Measurements from ENCODE around the gene MRM1. TPM values are rescaled to one million over a fixed set of nuclear protein-coding genes. Genes with fewer than 3 reads are reported as not detected.

MRM1 gene
- 14.8 TPM for total RNA-seq

DNA sequence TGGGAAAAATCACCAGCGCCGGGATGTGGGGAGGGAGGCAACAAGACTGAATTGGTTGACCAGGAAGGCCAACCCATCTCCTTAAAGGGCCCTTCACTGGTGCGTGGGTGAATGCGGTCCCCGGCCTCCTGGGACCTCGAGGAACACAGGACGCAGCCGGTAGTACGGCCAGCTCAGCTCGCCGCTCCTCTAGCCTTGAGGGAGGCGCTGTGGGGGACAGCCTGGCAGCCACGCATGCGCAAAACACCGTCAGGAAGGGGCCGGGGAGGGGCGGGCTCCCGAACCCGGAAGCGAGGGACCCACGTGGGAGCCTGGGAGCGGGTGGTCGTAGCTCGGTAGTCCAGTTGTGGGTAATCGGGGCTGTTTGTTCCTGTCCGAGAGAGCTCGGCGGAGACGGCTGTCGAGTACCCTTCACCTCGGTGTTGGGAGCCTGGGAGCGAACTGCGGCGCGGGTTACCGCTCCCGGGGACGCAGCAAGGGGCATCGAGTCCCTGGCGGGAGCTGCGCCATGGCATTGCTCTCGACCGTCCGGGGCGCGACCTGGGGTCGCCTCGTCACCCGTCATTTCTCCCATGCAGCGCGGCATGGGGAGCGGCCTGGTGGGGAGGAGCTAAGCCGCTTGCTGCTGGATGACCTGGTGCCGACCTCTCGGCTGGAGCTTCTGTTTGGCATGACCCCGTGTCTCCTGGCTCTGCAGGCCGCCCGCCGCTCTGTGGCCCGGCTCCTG lies at the start of gene MRM1:
Gene MRM1, plus strand, starts transcription at position 281 of the 727 bp plus-strand sequence. Its CDS starts 228 bp downstream, at position 509.
- DNase-seq (ENCODE audit: low read depth in 2 of 3, low spot score in 2 of 3): peak; percentile 70 to 92 (median 91)

- no peak for DNase-seq (ENCODE audit: low read depth in 2 of 3, low spot score in 2 of 3)
These were observed 47.9 kb upstream of the MRM1 start for GRCh38 chr17:36553459-36553858.

GRCh38 chr17:36566081-36566480 lies 35.3 kb upstream of the MRM1 start:
- no peak for DNase-seq (ENCODE audit: low read depth in 2 of 3, low spot score in 2 of 3)

DNA sequence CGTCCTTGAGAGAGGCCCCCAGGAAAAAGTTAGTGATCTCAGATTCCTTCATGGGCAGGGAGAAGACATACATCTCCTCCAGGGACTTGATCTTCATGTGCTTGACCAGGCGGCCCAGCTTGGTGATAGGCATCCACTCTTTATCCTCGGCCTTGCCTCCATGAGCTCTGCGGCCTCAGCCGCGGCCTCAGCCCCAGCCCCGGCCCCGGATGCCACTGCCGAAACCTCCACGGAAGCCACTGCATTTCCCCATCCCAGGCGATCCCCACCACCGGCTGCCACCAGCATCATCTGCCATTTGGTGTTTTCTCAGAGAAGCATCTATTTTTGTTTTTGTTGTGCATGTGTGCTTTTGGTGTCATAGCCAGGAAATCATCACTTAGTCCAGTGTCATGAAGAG lies 26.4 kb upstream of the MRM1 start:
- DNase-seq (ENCODE audit: low read depth in 2 of 3, low spot score in 2 of 3): no peak

GRCh38 chr17:36576793-36577192 lies 24.6 kb upstream of the MRM1 start:
- no peak for DNase-seq (ENCODE audit: low read depth in 2 of 3, low spot score in 2 of 3)

DNA sequence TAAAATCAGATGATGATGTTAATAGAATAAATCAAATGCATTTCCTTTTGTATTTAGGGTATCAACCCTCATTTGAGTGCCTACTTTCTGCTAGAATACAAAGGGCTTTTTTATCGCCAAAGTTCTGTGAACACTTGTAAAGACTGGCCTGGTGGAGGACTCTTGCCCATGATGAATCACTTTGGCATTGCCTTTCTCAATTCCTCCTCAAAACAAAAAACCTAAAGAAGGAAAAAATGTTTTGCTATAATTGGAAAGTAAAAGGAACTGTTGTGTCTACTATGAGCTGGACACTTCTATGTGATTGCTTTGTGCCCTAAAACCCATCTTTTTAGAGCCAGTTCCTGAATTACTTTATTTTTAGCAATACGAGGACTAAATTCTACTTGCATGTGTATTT lies 22.7 kb upstream of the MRM1 start:
- no peak for DNase-seq (ENCODE audit: low read depth in 2 of 3, low spot score in 2 of 3)

- no peak for DNase-seq (ENCODE audit: low read depth in 2 of 3, low spot score in 2 of 3)
These were observed 17.6 kb upstream of the MRM1 start for GRCh38 chr17:36583787-36584186.

DNA sequence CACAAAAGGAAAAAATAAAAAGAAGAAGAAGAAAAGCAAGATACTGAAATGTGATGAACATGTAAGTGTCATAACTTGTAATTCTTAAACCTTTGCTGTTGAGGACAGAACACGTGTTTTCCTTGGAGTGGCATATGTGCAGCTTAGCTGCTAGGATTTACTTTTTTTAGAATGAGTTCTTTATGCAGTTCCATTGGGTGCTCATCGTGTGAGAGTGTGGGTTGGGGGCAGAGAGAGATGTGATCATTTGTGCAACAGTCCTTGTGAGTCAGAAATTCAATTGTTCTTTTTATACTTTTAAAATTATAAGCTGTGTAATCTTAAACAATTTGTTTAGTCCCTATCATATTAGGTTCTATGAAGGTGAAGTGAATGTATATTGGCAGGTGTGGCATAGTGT lies 15.2 kb upstream of the MRM1 start:
- no peak for DNase-seq (ENCODE audit: low read depth in 2 of 3, low spot score in 2 of 3)

DNA sequence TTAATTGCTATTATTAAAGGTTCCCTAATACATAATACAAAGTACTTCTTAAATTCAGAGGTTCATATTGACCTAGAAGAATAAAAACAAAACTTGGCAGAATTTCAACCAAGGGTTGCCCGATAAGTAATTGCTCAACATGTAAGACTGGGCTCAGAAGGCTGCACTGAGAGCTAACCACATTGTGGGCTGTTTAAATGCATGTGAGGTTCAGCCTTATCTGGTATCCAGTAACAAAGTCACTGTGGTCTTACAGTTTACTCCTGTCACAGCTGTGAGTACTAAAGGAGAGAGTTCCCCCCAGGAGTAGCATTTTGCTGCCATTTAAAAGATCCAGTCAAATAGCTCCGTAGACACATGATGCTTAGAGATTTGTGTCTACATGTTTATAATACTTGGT lies 11.3 kb upstream of the MRM1 start:
- DNase-seq (ENCODE audit: low read depth in 2 of 3, low spot score in 2 of 3): peak in 2 of 3 donors; percentile 58 to 78

DNA sequence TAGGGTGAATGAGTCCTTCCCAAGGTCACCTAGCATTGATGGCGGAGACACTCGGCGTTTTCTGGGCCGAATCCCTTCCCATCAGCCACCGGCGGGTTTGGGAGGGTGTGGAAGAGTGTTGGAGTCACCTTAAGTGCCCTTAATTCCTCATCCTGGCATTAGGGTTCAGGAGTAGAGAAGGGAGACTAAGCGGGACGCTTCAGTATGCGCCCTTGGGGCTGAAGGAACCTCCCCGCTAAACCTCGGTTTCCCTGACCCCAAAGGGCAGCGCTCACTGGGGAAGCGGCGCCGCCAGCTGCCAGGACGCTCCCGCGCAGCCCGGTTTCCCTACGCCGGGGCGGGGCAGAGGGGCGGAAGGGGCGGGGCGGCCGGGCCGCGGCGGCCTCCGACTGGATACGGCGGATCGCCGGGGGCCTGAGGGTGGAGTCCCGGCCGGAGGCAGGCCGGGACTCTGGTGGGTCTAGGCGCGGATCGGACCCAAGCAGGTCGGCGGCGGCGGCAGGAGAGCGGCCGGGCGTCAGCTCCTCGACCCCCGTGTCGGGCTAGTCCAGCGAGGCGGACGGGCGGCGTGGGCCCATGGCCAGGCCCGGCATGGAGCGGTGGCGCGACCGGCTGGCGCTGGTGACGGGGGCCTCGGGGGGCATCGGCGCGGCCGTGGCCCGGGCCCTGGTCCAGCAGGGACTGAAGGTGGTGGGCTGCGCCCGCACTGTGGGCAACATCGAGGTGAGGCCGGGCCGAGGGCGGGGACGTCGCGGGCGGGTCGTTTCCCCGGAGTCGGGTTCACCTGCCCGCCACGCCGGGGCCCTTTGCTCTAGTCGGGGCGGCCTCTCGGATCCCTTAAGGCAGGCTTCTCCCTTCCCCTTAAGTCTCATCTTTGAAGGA lies 9.7 kb upstream of the MRM1 start, which contains the start of gene DHRS11:
Gene DHRS11, plus strand, starts transcription at position 446 of the 882 bp plus-strand sequence. Its CDS starts 131 bp downstream, at position 577.
- peak; percentile 39 to 62 (median 46) for DNase-seq (ENCODE audit: low read depth in 2 of 3, low spot score in 2 of 3)

DNA sequence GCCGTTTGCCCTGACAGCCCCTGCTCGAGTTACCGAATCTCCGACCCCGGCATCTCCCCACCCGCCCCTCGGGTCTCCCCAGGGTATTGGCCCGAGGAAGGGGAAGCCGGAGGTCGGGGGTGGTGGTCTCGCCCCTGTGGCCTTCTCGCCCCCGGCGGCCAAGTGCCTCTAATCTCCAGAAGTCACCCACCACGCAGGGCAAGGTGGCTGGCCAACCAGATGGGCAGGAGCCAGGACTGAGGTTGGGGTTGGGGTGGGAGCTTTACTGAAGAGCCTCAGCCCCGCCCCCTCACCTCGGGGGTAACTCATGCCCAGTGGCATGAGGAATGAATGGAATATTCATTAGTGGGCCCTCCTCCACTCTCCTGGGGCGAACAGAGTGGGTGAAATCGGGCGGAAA lies 9.1 kb upstream of the MRM1 start:
- peak in 1 of 3 donors; percentile 24 for DNase-seq (ENCODE audit: low read depth in 2 of 3, low spot score in 2 of 3)

DNA sequence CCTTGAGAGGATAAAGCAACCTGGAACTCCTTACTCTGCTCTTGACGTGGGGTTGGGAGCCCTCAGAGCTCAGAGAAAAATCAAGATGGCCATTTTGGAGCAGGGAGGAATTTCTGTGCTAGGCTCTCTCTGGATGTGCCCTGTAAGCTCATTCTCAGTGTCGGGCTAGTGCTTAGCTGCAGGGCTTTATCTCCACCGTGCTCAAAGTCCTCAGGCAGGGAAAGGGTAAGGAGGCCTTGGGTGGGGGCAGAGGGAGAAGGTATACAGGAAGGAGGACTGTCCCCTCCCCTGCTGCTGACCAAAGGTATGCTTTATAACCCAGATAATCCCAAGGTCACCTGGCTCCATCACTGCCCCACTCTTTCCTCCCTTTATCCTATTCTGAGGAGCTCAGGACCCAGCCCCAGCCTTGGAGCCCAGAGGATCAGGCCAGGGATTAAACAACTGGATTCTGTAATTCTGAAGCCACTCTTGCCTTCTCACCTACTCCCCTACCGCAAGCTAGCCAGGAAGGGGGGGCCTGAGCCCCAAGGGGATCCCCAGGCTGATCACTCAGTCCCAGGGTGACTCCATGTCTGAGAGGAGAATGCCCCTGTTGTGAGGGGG lies 8.6 kb upstream of the MRM1 start:
- DNase-seq (ENCODE audit: low read depth in 2 of 3, low spot score in 2 of 3): no peak

DNA sequence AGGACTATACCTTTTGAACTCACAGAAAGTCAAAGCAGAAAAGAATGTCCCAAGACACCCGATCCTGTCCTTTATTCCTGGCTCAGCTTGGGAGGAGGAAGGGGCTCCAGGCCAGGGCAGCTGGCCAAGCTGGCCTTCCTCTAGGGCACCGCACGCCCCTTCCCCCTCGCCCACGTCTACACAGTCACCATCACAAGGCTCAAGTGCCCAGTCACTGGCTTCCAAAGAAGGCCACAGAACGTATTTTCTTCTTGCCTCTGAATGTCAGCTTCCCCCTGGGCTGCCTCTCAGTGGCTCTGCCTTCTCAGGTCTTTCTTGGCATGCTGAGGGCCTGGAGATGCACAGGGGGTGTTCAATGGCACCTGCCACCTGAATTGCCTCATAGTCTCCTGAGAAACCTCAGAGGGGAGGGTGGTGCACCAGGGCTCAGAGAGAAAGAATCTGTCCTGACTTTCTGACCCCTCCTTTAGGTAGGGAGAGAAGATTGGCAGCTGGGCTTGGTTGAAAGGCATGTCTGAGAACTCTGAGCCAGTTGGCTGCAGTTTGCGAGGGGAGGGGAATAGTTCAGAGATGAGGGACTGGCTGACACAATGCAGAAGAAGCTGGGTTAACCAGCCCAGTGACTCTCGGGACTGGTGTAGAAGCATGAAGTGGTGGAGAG lies 7.6 kb upstream of the MRM1 start:
- no peak for DNase-seq (ENCODE audit: low read depth in 2 of 3, low spot score in 2 of 3)

- DNase-seq (ENCODE audit: low read depth in 2 of 3, low spot score in 2 of 3): no peak
These were observed 6.6 kb upstream of the MRM1 start for GRCh38 chr17:36594626-36595401.

GRCh38 chr17:36597226-36597625 lies 4.2 kb upstream of the MRM1 start:
- no peak for DNase-seq (ENCODE audit: low read depth in 2 of 3, low spot score in 2 of 3)

GRCh38 chr17:36597866-36598777 lies 3.3 kb upstream of the MRM1 start:
- no peak for DNase-seq (ENCODE audit: low read depth in 2 of 3, low spot score in 2 of 3)

GRCh38 chr17:36598951-36599401 lies 2.4 kb upstream of the MRM1 start:
- DNase-seq (ENCODE audit: low read depth in 2 of 3, low spot score in 2 of 3): no peak

DNA sequence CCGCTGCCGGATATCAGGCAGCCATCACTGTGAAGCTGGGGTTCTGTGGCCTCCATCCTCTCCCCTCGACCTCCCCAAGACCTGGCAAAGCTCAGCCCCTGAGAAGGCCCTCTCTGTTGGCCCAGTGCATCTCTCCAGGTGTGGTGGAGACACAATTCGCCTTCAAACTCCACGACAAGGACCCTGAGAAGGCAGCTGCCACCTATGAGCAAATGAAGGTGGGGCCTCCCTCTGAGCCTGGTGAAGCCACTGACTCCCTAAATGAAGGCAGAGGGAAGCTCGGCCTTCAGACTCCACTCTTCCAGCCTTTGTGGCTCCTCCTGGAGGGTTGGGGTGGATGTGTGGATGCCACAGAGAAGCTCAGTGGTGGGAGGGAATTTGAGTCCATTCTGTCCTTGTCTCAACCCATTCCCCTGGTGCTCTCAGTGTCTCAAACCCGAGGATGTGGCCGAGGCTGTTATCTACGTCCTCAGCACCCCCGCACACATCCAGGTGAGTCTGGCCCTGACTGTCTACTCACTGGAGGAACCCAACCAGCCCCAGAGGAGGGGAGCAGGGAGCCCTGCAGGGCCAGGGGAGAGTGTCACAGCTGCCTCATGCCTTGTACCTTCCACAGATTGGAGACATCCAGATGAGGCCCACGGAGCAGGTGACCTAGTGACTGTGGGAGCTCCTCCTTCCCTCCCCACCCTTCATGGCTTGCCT lies 1.7 kb upstream of the MRM1 start:
- DNase-seq (ENCODE audit: low read depth in 2 of 3, low spot score in 2 of 3): no peak
